ENCODE data around the gene SEMA5A.

DNA sequence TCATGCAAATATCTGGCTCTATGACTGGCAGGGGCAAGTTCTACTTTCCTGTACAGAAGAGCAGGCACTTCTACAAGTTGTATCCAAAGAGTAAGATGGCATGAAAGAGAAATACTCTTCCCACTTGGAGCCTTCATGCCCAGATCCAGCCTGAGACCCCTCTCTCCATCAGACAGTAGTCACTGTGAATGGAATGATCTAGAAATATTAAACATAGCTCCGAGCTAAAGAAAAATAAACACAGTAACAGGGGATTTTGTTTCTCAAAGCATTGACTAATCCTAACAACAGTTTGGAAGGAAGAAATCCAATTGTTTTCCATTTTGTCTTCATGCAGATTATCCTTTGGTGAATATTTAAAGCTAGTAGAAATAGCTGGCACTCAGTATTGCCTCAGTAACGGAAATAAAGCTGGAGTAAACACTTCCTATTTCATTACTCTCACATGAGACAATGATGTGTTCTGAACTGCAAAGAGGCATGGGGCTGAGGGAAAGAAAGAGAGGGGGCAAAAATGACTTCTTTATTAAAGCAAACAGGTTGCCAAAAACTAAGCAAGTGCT lies 100.0 kb downstream of the SEMA5A start:
- TF ChIP-seq, protein P1, sequence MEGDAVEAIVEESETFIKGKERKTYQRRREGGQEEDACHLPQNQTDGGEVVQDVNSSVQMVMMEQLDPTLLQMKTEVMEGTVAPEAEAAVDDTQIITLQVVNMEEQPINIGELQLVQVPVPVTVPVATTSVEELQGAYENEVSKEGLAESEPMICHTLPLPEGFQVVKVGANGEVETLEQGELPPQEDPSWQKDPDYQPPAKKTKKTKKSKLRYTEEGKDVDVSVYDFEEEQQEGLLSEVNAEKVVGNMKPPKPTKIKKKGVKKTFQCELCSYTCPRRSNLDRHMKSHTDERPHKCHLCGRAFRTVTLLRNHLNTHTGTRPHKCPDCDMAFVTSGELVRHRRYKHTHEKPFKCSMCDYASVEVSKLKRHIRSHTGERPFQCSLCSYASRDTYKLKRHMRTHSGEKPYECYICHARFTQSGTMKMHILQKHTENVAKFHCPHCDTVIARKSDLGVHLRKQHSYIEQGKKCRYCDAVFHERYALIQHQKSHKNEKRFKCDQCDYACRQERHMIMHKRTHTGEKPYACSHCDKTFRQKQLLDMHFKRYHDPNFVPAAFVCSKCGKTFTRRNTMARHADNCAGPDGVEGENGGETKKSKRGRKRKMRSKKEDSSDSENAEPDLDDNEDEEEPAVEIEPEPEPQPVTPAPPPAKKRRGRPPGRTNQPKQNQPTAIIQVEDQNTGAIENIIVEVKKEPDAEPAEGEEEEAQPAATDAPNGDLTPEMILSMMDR (tag by site-specific recombination; IDR thresholded peaks at IDR 0.05), result no peak
- TF ChIP-seq ZFP37 (tag by site-specific recombination; IDR thresholded peaks at IDR 0.05) (no peak), KLF10 (tag by site-specific recombination; IDR thresholded peaks at IDR 0.05) (no peak), ZNF585B (tag by site-specific recombination; IDR thresholded peaks at IDR 0.05) (no peak), ZNF211 (tag by site-specific recombination; IDR thresholded peaks at IDR 0.05; ENCODE audit: low read depth) (no peak), ZNF140 (tag by site-specific recombination; IDR thresholded peaks at IDR 0.05) (no peak), ZNF747 (tag by site-specific recombination; IDR thresholded peaks at IDR 0.05) (no peak), ZNF184 (tag by site-specific recombination; IDR thresholded peaks at IDR 0.05) (no peak), BCL11A (tag by site-specific recombination; IDR thresholded peaks at IDR 0.05; ENCODE audit: low read depth) (no peak), ZNF558 (tag by site-specific recombination; IDR thresholded peaks at IDR 0.05) (no peak)
- TF ChIP-seq, protein P2, sequence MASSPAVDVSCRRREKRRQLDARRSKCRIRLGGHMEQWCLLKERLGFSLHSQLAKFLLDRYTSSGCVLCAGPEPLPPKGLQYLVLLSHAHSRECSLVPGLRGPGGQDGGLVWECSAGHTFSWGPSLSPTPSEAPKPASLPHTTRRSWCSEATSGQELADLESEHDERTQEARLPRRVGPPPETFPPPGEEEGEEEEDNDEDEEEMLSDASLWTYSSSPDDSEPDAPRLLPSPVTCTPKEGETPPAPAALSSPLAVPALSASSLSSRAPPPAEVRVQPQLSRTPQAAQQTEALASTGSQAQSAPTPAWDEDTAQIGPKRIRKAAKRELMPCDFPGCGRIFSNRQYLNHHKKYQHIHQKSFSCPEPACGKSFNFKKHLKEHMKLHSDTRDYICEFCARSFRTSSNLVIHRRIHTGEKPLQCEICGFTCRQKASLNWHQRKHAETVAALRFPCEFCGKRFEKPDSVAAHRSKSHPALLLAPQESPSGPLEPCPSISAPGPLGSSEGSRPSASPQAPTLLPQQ (tag by site-specific recombination; IDR thresholded peaks at IDR 0.05), result no peak
